ENCODE measurements around the gene CDO1. TPM values are rescaled to one million over a fixed set of nuclear protein-coding genes. Genes with fewer than 3 reads are reported as not detected.
A peak's percentile ranks its signal among the peaks of the same experiment; 100 is the strongest.

Gene CDO1
- polyA plus RNA-seq (2013, experiment 1 of 2), result 0.46 TPM
- 0.70 TPM for polyA plus RNA-seq (2013, experiment 2 of 2)

GRCh38 chr5:115816226-115817081, at the start of gene CDO1:
CDO1 (minus strand) TSS chr5:115816659; CDS start chr5:115816397, 262 bp downstream.
- Histone ChIP-seq H3K27me3 (ENCODE audit: control insufficient read depth in 1 of 2, insufficient read depth in 1 of 2, low read length in 2 of 2) (peaks cover 21 to 43% of the 10 kb centered on the region in 2 experiments), H3K4me2 (ENCODE audit: low read length, poor library complexity, severe bottlenecking) (peak within 1 kb of the TSS; percentile 78), H2BK5ac (ENCODE audit: low read depth, low read length, poor library complexity, severe bottlenecking) (no peak within 1 kb of the TSS), H3K36me3 (ENCODE audit: control insufficient read depth in 1 of 2, insufficient read depth in 2 of 2, low read depth in 1 of 2, low read length in 2 of 2) (no peaks in the 10 kb centered on the region), H3K27ac (ENCODE audit: low read length, poor library complexity, severe bottlenecking) (no peak within 1 kb of the TSS), H3K9ac (ENCODE audit: low read length) (peak within 1 kb of the TSS; percentile 96), H3K18ac (ENCODE audit: low read depth in 1 of 2, low read length in 2 of 2) (peak within 1 kb of the TSS; percentile 11 to 53), H2BK120ac (ENCODE audit: low read depth, low read length) (peak within 1 kb of the TSS; percentile 91), H3K9me3 (ENCODE audit: control insufficient read depth, low read length) (no peaks in the 10 kb centered on the region), H3K4me1 (ENCODE audit: control insufficient read depth, insufficient read depth, low read depth, low read length) (peaks cover 14% of the 10 kb centered on the region), H4K8ac (ENCODE audit: low read length) (peak within 1 kb of the TSS; percentile 63), H3K79me1 (replicated peaks; ENCODE audit: low read length, poor library complexity, severe bottlenecking) (no peaks in the 10 kb centered on the region), H4K91ac (ENCODE audit: low read length) (peak within 1 kb of the TSS; percentile 18), H3K4ac (ENCODE audit: low read depth in 1 of 2, low read length in 2 of 2) (no peak within 1 kb of the TSS), H3K4me3 (ENCODE audit: insufficient read depth in 1 of 2, low read depth in 1 of 2, low read length in 2 of 2) (peak within 1 kb of the TSS; percentile 55 to 85), H2BK12ac (ENCODE audit: low read length in 2 of 2) (no peak within 1 kb of the TSS), H3K14ac (ENCODE audit: low read length in 2 of 2) (peak within 1 kb of the TSS in 1 of 2 experiments; percentile 90), H2AFZ (ENCODE audit: low read depth, low read length) (peak within 1 kb of the TSS; percentile 21), H2BK15ac (ENCODE audit: low read depth, poor library complexity, severe bottlenecking) (peak within 1 kb of the TSS; percentile 36), H2AK5ac (ENCODE audit: low read length, severe bottlenecking) (no peak within 1 kb of the TSS), H3K23ac (ENCODE audit: low read length in 2 of 2) (peak within 1 kb of the TSS in 1 of 2 experiments; percentile 98)
- DNase-seq, result peak; percentile 68
- under 1% methylated on average over 64 of the region's 69 CpGs for WGBS

GRCh38 chr5:115859378-115859777, 42.9 kb upstream of the CDO1 start:
- no peak overlapping the region for H3K4me3 ChIP-seq (ENCODE audit: insufficient read depth in 1 of 2, low read depth in 1 of 2, low read length in 2 of 2)

GRCh38 chr5:115858396-115858795, 41.9 kb upstream of the CDO1 start:
- H3K9ac ChIP-seq (ENCODE audit: low read length), result peak overlapping the region; percentile 51
- no peak overlapping the region for H2AK5ac ChIP-seq (ENCODE audit: low read length, severe bottlenecking)
- H2BK12ac ChIP-seq (ENCODE audit: low read length in 2 of 2), result no peak overlapping the region
- H2AFZ ChIP-seq (ENCODE audit: low read depth, low read length), result no peak overlapping the region
- no peak overlapping the region for H3K4me2 ChIP-seq (ENCODE audit: low read length, poor library complexity, severe bottlenecking)
- no peak overlapping the region for H4K8ac ChIP-seq (ENCODE audit: low read length)
- no peaks in the 10 kb centered on the region for H3K9me3 ChIP-seq (ENCODE audit: control insufficient read depth, low read length)
- no peak overlapping the region for H2BK120ac ChIP-seq (ENCODE audit: low read depth, low read length)
- no peaks in the 10 kb centered on the region for H3K4me1 ChIP-seq (ENCODE audit: control insufficient read depth, insufficient read depth, low read depth, low read length)
- H2BK15ac ChIP-seq (ENCODE audit: low read depth, poor library complexity, severe bottlenecking), result no peak overlapping the region
- H3K18ac ChIP-seq (ENCODE audit: low read depth in 1 of 2, low read length in 2 of 2), result no peak overlapping the region
- DNase-seq, result no peak
- H2BK5ac ChIP-seq (ENCODE audit: low read depth, low read length, poor library complexity, severe bottlenecking), result no peak overlapping the region
- no peak overlapping the region for H3K4me3 ChIP-seq (ENCODE audit: insufficient read depth in 1 of 2, low read depth in 1 of 2, low read length in 2 of 2)
- H3K4ac ChIP-seq (ENCODE audit: low read depth in 1 of 2, low read length in 2 of 2), result no peak overlapping the region
- no peaks in the 10 kb centered on the region for H3K27me3 ChIP-seq (ENCODE audit: control insufficient read depth in 1 of 2, insufficient read depth in 1 of 2, low read length in 2 of 2)
- WGBS, result 100% methylated on average over 3 of the region's 3 CpGs
- no peak overlapping the region for H3K23ac ChIP-seq (ENCODE audit: low read length in 2 of 2)
- H3K36me3 ChIP-seq (ENCODE audit: control insufficient read depth in 1 of 2, insufficient read depth in 2 of 2, low read depth in 1 of 2, low read length in 2 of 2), result no peaks in the 10 kb centered on the region
- peaks cover 15% of the 10 kb centered on the region for H3K79me1 ChIP-seq (replicated peaks; ENCODE audit: low read length, poor library complexity, severe bottlenecking)
- H3K27ac ChIP-seq (ENCODE audit: low read length, poor library complexity, severe bottlenecking), result no peak overlapping the region
- no peak overlapping the region for H4K91ac ChIP-seq (ENCODE audit: low read length)
- no peak overlapping the region for H3K14ac ChIP-seq (ENCODE audit: low read length in 2 of 2)

More at GRCh38 chr5:115859378-115859777, 42.9 kb upstream of the CDO1 start:
- Histone ChIP-seq H3K4me2 (ENCODE audit: low read length, poor library complexity, severe bottlenecking) (no peak overlapping the region), H3K14ac (ENCODE audit: low read length in 2 of 2) (no peak overlapping the region), H2BK15ac (ENCODE audit: low read depth, poor library complexity, severe bottlenecking) (no peak overlapping the region), H3K27ac (ENCODE audit: low read length, poor library complexity, severe bottlenecking) (no peak overlapping the region), H3K27me3 (ENCODE audit: control insufficient read depth in 1 of 2, insufficient read depth in 1 of 2, low read length in 2 of 2) (no peaks in the 10 kb centered on the region), H3K9ac (ENCODE audit: low read length) (no peak overlapping the region), H4K8ac (ENCODE audit: low read length) (no peak overlapping the region), H3K23ac (ENCODE audit: low read length in 2 of 2) (no peak overlapping the region), H3K79me1 (replicated peaks; ENCODE audit: low read length, poor library complexity, severe bottlenecking) (peaks cover 16% of the 10 kb centered on the region), H2AFZ (ENCODE audit: low read depth, low read length) (no peak overlapping the region), H4K91ac (ENCODE audit: low read length) (no peak overlapping the region), H3K9me3 (ENCODE audit: control insufficient read depth, low read length) (no peaks in the 10 kb centered on the region), H2BK5ac (ENCODE audit: low read depth, low read length, poor library complexity, severe bottlenecking) (no peak overlapping the region), H3K18ac (ENCODE audit: low read depth in 1 of 2, low read length in 2 of 2) (no peak overlapping the region), H2BK120ac (ENCODE audit: low read depth, low read length) (no peak overlapping the region), H2BK12ac (ENCODE audit: low read length in 2 of 2) (no peak overlapping the region), H3K36me3 (ENCODE audit: control insufficient read depth in 1 of 2, insufficient read depth in 2 of 2, low read depth in 1 of 2, low read length in 2 of 2) (no peaks in the 10 kb centered on the region), H2AK5ac (ENCODE audit: low read length, severe bottlenecking) (no peak overlapping the region), H3K4ac (ENCODE audit: low read depth in 1 of 2, low read length in 2 of 2) (no peak overlapping the region), H3K4me1 (ENCODE audit: control insufficient read depth, insufficient read depth, low read depth, low read length) (no peaks in the 10 kb centered on the region)
- no peak for DNase-seq

GRCh38 chr5:115857626-115858349, 41.3 kb upstream of the CDO1 start:
- Histone ChIP-seq H3K27me3 (ENCODE audit: control insufficient read depth in 1 of 2, insufficient read depth in 1 of 2, low read length in 2 of 2) (no peaks in the 10 kb centered on the region), H3K4me2 (ENCODE audit: low read length, poor library complexity, severe bottlenecking) (no peak overlapping the region), H4K8ac (ENCODE audit: low read length) (no peak overlapping the region), H3K4ac (ENCODE audit: low read depth in 1 of 2, low read length in 2 of 2) (no peak overlapping the region), H2BK120ac (ENCODE audit: low read depth, low read length) (no peak overlapping the region), H3K36me3 (ENCODE audit: control insufficient read depth in 1 of 2, insufficient read depth in 2 of 2, low read depth in 1 of 2, low read length in 2 of 2) (no peaks in the 10 kb centered on the region), H4K91ac (ENCODE audit: low read length) (no peak overlapping the region), H3K27ac (ENCODE audit: low read length, poor library complexity, severe bottlenecking) (no peak overlapping the region), H3K4me1 (ENCODE audit: control insufficient read depth, insufficient read depth, low read depth, low read length) (no peaks in the 10 kb centered on the region), H3K4me3 (ENCODE audit: insufficient read depth in 1 of 2, low read depth in 1 of 2, low read length in 2 of 2) (no peak overlapping the region), H2BK5ac (ENCODE audit: low read depth, low read length, poor library complexity, severe bottlenecking) (no peak overlapping the region), H3K14ac (ENCODE audit: low read length in 2 of 2) (no peak overlapping the region), H3K23ac (ENCODE audit: low read length in 2 of 2) (no peak overlapping the region), H2AFZ (ENCODE audit: low read depth, low read length) (no peak overlapping the region), H3K79me1 (replicated peaks; ENCODE audit: low read length, poor library complexity, severe bottlenecking) (peaks cover 15% of the 10 kb centered on the region), H2BK15ac (ENCODE audit: low read depth, poor library complexity, severe bottlenecking) (no peak overlapping the region), H3K18ac (ENCODE audit: low read depth in 1 of 2, low read length in 2 of 2) (no peak overlapping the region), H3K9ac (ENCODE audit: low read length) (no peak overlapping the region), H2AK5ac (ENCODE audit: low read length, severe bottlenecking) (no peak overlapping the region), H2BK12ac (ENCODE audit: low read length in 2 of 2) (no peak overlapping the region), H3K9me3 (ENCODE audit: control insufficient read depth, low read length) (no peaks in the 10 kb centered on the region)
- no CpG with 5 or more reads among the region's 2 CpGs for WGBS
- DNase-seq, result peak; percentile 33

Measured in mesenchymal stem cell (in vitro differentiated cells and primary cell).